ENCODE data around the gene NPIPB8. TPM values are rescaled to one million over a fixed set of nuclear protein-coding genes. Genes with fewer than 3 reads are reported as not detected.

NPIPB8 gene
- polyA plus RNA-seq, 3 donors = 0.11 TPM; not detected in 2

DNA sequence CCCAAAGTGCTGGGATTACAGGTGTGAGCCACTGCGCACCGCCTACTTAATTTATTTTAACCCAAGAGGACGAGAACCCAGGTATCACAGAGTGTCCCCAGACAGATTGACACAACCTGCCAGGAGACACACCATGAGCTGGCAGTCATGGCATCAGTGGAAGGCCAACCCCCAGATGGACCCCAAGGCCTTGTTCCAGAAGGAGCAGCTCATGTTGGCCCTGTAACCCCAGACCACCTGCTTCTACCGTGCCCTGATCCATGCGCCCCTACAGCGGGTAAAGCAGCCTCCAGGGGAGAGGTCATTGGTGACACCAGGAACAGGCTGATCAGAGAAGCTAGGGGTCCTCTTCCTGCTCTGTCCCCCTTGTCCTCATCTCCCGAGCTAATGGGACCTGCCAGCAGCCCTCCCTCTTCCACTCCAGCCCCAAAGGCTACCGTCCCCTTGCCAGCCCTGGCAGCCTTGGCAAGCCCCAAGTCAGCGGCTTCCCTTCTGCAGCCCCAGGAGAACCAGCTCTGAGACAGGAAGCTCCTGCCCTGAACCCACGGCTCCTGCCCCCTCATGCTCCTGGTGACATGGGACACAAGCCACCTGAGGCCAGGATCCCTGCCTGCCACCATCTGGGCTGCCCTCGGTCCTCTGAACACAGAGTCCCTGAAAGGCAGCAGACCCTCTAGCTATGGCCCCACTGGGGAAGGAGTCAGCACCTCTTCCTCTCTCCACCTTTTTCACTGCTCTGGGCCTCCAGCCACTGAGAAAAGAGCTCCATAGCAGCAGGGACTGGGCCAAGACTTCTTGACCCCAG lies 34.3 kb upstream of the NPIPB8 start:
- peaks cover 44 to 54% of the 10 kb centered on the region in 2 donors for H3K36me3 Mint-ChIP-seq

DNA sequence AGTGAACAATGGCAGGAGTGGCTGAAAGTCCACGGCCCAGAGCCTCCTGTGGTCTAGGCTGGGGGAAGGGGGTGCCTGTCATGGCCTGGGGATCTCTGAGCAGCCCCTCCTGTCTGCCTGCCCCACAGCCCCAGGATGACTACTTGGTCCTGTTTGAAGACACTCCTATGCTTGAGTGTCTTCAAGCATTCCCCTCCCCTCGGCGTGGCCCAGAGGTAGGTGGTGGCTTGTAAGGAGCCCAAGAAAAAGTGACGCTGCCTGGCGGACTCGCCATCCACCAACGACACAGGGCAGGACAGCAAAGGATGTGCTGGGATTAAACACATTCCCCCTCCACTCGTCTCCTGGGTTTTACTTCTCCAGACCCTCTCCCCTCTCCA lies 33.7 kb upstream of the NPIPB8 start:
- peaks cover 45 to 57% of the 10 kb centered on the region in 2 donors for H3K36me3 Mint-ChIP-seq
- Histone ChIP-seq H2AFZ (ENCODE audit: insufficient read depth, low read depth, low read length, poor library complexity, severe bottlenecking) (no peak overlapping the region), H3K79me2 (ENCODE audit: insufficient read depth, low read length) (peaks cover 12% of the 10 kb centered on the region), H3K9me3 (replicated peaks in 1 of 2; ENCODE audit: control insufficient read depth in 1 of 2, insufficient read depth in 1 of 2, low read length in 2 of 2) (no peaks in the 10 kb centered on the region), H3K36me3 (replicated peaks in 1 of 2; ENCODE audit: control insufficient read depth in 1 of 2, insufficient read depth in 2 of 2, low read length in 2 of 2) (peaks cover 18 to 28% of the 10 kb centered on the region in 2 donors), H3K27ac (ENCODE audit: low read depth in 1 of 2, low read length in 2 of 2) (no peak overlapping the region), H4K20me1 (ENCODE audit: insufficient read depth, low read length) (peaks cover 18% of the 10 kb centered on the region), H3K27me3 (ENCODE audit: control insufficient read depth in 2 of 2, insufficient read depth in 2 of 2, low read length in 2 of 2) (no peaks in the 10 kb centered on the region), H3K4me3 (replicated peaks in 1 of 3; ENCODE audit: low read depth in 2 of 3, low read length in 3 of 3) (no peak overlapping the region), H3K4me2 (replicated peaks; ENCODE audit: extremely low read depth, low read length, poor library complexity, severe bottlenecking) (no peak overlapping the region), H3K9ac (ENCODE audit: insufficient read depth, low read length, poor library complexity, severe bottlenecking) (no peak overlapping the region), H3K4me1 (ENCODE audit: control insufficient read depth in 1 of 2, insufficient read depth in 2 of 2, low read length in 2 of 2) (peaks cover 12 to 14% of the 10 kb centered on the region in 2 donors)
- intact Hi-C loops (cut with micrococcal nuclease) = no loop called here
- H3K4me1 Mint-ChIP-seq = peaks cover 27% of the 10 kb centered on the region
- TF ChIP-seq CTCF (IDR thresholded peaks at IDR 0.05) = no peak
- no peak for DNase-seq
- H3K27me3 Mint-ChIP-seq (ENCODE audit: low read depth in 3 of 3) = peaks cover 1 to 6% (median 5%) of the 10 kb centered on the region in 3 donors
- WGBS (ENCODE audit: insufficient coverage) = 97% methylated on average over 5 of the region's 8 CpGs
- no peaks in the 10 kb centered on the region for H3K9me3 Mint-ChIP-seq
- no peak overlapping the region for H3K4me3 Mint-ChIP-seq
- H3K27ac Mint-ChIP-seq = peak overlapping the region in 4 of 7 donors; percentile 40 to 63 (median 54)

More for the DNA sequence above, 34.3 kb upstream of the NPIPB8 start:
- no peaks in the 10 kb centered on the region for H3K27me3 ChIP-seq (ENCODE audit: control insufficient read depth in 2 of 2, insufficient read depth in 2 of 2, low read length in 2 of 2)
- H4K20me1 ChIP-seq (ENCODE audit: insufficient read depth, low read length) = peaks cover 17% of the 10 kb centered on the region
- H3K27ac ChIP-seq (ENCODE audit: low read depth in 1 of 2, low read length in 2 of 2) = peak overlapping the region in 1 of 2 donors; percentile 12
- H3K9ac ChIP-seq (ENCODE audit: insufficient read depth, low read length, poor library complexity, severe bottlenecking) = no peak overlapping the region
- no peak overlapping the region for H3K4me3 Mint-ChIP-seq
- intact Hi-C loops (cut with micrococcal nuclease) = no loop called here
- peaks cover 0 to 6% (median 5%) of the 10 kb centered on the region in 3 donors for H3K27me3 Mint-ChIP-seq (ENCODE audit: low read depth in 3 of 3)
- H3K4me1 Mint-ChIP-seq = peaks cover 21% of the 10 kb centered on the region
- TF ChIP-seq CTCF (IDR thresholded peaks at IDR 0.05) = no peak
- no peaks in the 10 kb centered on the region for H3K9me3 Mint-ChIP-seq
- no peak for DNase-seq
- H3K4me1 ChIP-seq (ENCODE audit: control insufficient read depth in 1 of 2, insufficient read depth in 2 of 2, low read length in 2 of 2) = peaks cover 6 to 8% of the 10 kb centered on the region in 2 donors
- H2AFZ ChIP-seq (ENCODE audit: insufficient read depth, low read depth, low read length, poor library complexity, severe bottlenecking) = no peak overlapping the region
- no peak overlapping the region for H3K4me3 ChIP-seq (replicated peaks in 1 of 3; ENCODE audit: low read depth in 2 of 3, low read length in 3 of 3)
- WGBS (ENCODE audit: insufficient coverage) = 77% methylated on average over 8 of the region's 11 CpGs
- peaks cover 6% of the 10 kb centered on the region for H3K79me2 ChIP-seq (ENCODE audit: insufficient read depth, low read length)
- peaks cover 18 to 28% of the 10 kb centered on the region in 2 donors for H3K36me3 ChIP-seq (replicated peaks in 1 of 2; ENCODE audit: control insufficient read depth in 1 of 2, insufficient read depth in 2 of 2, low read length in 2 of 2)
- no peaks in the 10 kb centered on the region for H3K9me3 ChIP-seq (replicated peaks in 1 of 2; ENCODE audit: control insufficient read depth in 1 of 2, insufficient read depth in 1 of 2, low read length in 2 of 2)
- H3K4me2 ChIP-seq (replicated peaks; ENCODE audit: extremely low read depth, low read length, poor library complexity, severe bottlenecking) = no peak overlapping the region
- H3K27ac Mint-ChIP-seq = peak overlapping the region in 5 of 7 donors; percentile 26 to 81 (median 54)
